ENCODE results near the gene DCDC2C. TPM values are rescaled to one million over a fixed set of nuclear protein-coding genes. Genes with fewer than 3 reads are reported as not detected.

DCDC2C gene
- total and polyA plus RNA-seq, 2 donors (not counting 3 experiments of a cell fraction or from before 2014, with no cell fraction given) = not detected

DNA sequence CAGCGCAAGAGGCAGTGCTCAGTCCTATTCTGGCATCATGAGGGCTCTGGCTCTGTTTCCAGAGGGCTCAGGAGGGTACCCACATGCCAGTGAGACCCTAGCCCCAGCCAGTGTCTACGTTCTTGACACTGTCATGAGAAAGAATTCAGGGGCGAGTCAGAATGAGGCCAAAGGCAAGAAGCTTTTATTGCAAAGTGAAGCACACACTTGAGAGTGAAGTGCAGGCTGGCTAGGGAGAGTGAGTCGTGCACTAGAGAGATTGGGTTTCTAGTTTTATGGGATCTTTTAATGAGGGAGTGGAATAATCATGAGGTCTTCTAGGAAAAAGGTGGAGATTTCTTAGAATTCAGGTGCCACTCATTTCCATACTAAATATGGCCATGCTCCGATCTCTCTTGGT, 164.1 kb downstream of the DCDC2C start:
- BruUV-seq (replicated peaks) = no TSS peak

DNA sequence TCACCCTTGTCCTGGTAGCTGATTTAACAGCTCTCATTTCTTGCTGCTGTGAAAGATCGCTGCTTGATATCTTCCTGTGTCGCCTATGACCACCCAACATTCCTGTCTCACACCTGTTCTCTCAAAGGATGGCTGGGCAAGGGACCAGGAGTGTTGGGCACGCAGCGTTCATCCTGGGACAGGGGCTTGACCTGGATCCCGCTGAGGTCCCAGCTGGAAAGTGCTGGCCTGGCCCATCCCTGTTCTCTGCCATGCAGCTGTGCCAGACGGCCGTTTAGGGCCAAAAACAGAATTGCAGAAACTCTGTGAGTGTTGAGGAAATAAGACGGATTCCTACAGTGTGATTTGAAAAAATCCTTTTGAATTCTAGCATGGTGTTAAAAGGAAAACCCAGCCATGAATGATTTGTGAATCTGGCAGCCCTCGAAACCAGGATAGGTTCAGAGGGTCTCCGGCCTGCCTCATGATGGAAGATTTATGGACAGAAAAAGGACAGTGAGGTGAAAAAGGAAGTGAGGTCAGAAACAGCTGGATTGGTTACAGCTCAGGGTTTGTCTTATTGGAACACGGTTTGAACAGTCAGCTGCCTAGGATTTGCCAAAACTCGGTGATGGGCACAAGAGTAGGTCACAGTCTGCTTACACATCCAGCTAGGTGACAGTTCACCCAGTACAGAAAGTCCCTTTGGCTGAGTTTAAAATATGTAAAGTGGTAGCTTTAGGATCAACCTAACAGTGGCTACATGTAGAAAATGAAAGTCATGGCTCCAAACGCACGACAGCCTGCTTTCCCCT, 164.8 kb downstream of the DCDC2C start:
- no peak for TF ChIP-seq POLR2A (IDR thresholded peaks at IDR 0.05; ENCODE audit: low read depth, low read length)
- no peak overlapping the region for H2AFZ ChIP-seq (ENCODE audit: low read depth, low read length)
- POLR2A ChIA-PET = no interaction called here

More for the DNA sequence above, 164.1 kb downstream of the DCDC2C start:
- Histone ChIP-seq H3K79me2 (ENCODE audit: control insufficient read depth, insufficient read depth, low read length) (no peaks in the 10 kb centered on the region), H2AFZ (ENCODE audit: low read depth, low read length) (no peak overlapping the region), H3K4me2 (ENCODE audit: insufficient read depth, low read length) (no peak overlapping the region), H3K27me3 (ENCODE audit: control insufficient read depth in 2 of 2, insufficient read depth in 2 of 2, low read length in 2 of 2) (no peaks in the 10 kb centered on the region), H3K9ac (replicated peaks; ENCODE audit: extremely low read depth, insufficient read depth, low read length) (no peak overlapping the region), H3K9me1 (replicated peaks; ENCODE audit: control insufficient read depth, extremely low read depth, insufficient read depth, low read length) (no peaks in the 10 kb centered on the region), H3K4me1 (ENCODE audit: control insufficient read depth, extremely low read depth, insufficient read depth, low read length) (no peaks in the 10 kb centered on the region), H4K20me1 (replicated peaks; ENCODE audit: control insufficient read depth, extremely low read depth, insufficient read depth, low read length) (no peaks in the 10 kb centered on the region), H3K4me3 (replicated peaks in 1 of 3; ENCODE audit: insufficient read depth in 1 of 3, low read depth in 1 of 3, low read length in 3 of 3) (no peak overlapping the region), H3K36me3 (ENCODE audit: control insufficient read depth in 2 of 2, extremely low read depth in 1 of 2, insufficient read depth in 2 of 2, low read length in 2 of 2) (no peaks in the 10 kb centered on the region), H3K9me3 (replicated peaks; ENCODE audit: control insufficient read depth, insufficient read depth, low read length) (no peaks in the 10 kb centered on the region), H3K27ac (ENCODE audit: insufficient read depth, low read depth, low read length) (no peak overlapping the region)
- dilution Hi-C loops (cut with MboI; ENCODE audit: extremely low pct_ligation_motif_present, low sequenced_read_pairs) = no loop called here
- no peak for FAIRE-seq
- ChIA-PET POLR2A (no interaction called here), CTCF (no interaction called here)
- TF ChIP-seq POLR2AphosphoS5 (IDR thresholded peaks at IDR 0.05; ENCODE audit: insufficient read depth, low read depth, low read length) (no peak), GATA2 (IDR thresholded peaks at IDR 0.05; ENCODE audit: insufficient read depth, insufficient read length, low read depth, low read length) (no peak), MYC (IDR thresholded peaks at IDR 0.05; ENCODE audit: low read depth, low read length) (no peak)
- intact Hi-C loops (cut with micrococcal nuclease) = no loop called here
- no peak for DNase-seq (ENCODE audit: low read depth, low spot score)

More for the DNA sequence above, 164.8 kb downstream of the DCDC2C start:
- no peak overlapping the region for H3K4me2 ChIP-seq (ENCODE audit: insufficient read depth, low read length)
- dilution Hi-C loops (cut with MboI; ENCODE audit: extremely low pct_ligation_motif_present, low sequenced_read_pairs) (no loop called here), intact Hi-C loops (cut with micrococcal nuclease) (no loop called here)
- no peaks in the 10 kb centered on the region for H3K36me3 ChIP-seq (ENCODE audit: control insufficient read depth in 2 of 2, extremely low read depth in 1 of 2, insufficient read depth in 2 of 2, low read length in 2 of 2)
- H3K4me3 ChIP-seq (replicated peaks in 1 of 3; ENCODE audit: insufficient read depth in 1 of 3, low read depth in 1 of 3, low read length in 3 of 3) = no peak overlapping the region
- CTCF ChIA-PET = no interaction called here
- H3K9ac ChIP-seq (replicated peaks; ENCODE audit: extremely low read depth, insufficient read depth, low read length) = no peak overlapping the region
- H3K9me3 ChIP-seq (replicated peaks; ENCODE audit: control insufficient read depth, insufficient read depth, low read length) = no peaks in the 10 kb centered on the region
- H3K27me3 ChIP-seq (ENCODE audit: control insufficient read depth in 2 of 2, insufficient read depth in 2 of 2, low read length in 2 of 2) = no peaks in the 10 kb centered on the region
- no peaks in the 10 kb centered on the region for H3K9me1 ChIP-seq (replicated peaks; ENCODE audit: control insufficient read depth, extremely low read depth, insufficient read depth, low read length)
- no peaks in the 10 kb centered on the region for H3K4me1 ChIP-seq (ENCODE audit: control insufficient read depth, extremely low read depth, insufficient read depth, low read length)
- no TSS peak for BruUV-seq (replicated peaks)
- no peaks in the 10 kb centered on the region for H3K79me2 ChIP-seq (ENCODE audit: control insufficient read depth, insufficient read depth, low read length)
- H3K27ac ChIP-seq (ENCODE audit: insufficient read depth, low read depth, low read length) = no peak overlapping the region
- no peaks in the 10 kb centered on the region for H4K20me1 ChIP-seq (replicated peaks; ENCODE audit: control insufficient read depth, extremely low read depth, insufficient read depth, low read length)
- DNase-seq (ENCODE audit: low read depth, low spot score) (no peak), FAIRE-seq (no peak)
